Measurements from ENCODE around the gene ZNF407.
"Not testable (repeated sequence)": the region's sequence is repeated elsewhere in the genome, so short reads cannot be mapped to it uniquely, and the experiment has no call there.

Gene ZNF407

DNA sequence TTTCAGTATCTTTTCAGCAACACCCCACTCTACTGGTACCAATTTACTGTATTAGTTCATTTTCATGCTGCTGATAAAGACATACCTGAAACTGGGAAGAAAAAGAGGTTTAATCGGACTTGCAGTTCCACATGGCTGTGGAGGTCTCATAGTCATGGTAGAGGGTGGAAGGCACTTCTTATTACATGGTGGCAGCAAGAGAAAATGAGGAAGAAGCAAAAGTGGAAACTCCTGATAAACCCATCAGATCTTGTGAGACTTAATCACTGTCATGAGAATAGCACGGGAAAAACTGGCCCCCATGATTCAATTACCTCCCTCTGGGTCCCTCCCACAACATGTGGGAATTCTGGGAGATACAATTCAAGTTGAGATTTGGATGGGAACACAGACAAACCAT is 374.1 kb downstream of the ZNF407 start:
- not testable (repeated sequence) for H3K4me1 ChIP-seq (ENCODE audit: control insufficient read depth, low read depth, low read length); H3K27me3 ChIP-seq (ENCODE audit: control insufficient read depth, insufficient read depth, low read length); H3K4me3 ChIP-seq (ENCODE audit: low read length); H3K36me3 ChIP-seq (ENCODE audit: control insufficient read depth, low read depth, low read length); H3K27ac ChIP-seq (ENCODE audit: low read length); H3K9ac ChIP-seq (ENCODE audit: low read length); H3K9me3 ChIP-seq (ENCODE audit: control insufficient read depth, low read depth, low read length)

DNA sequence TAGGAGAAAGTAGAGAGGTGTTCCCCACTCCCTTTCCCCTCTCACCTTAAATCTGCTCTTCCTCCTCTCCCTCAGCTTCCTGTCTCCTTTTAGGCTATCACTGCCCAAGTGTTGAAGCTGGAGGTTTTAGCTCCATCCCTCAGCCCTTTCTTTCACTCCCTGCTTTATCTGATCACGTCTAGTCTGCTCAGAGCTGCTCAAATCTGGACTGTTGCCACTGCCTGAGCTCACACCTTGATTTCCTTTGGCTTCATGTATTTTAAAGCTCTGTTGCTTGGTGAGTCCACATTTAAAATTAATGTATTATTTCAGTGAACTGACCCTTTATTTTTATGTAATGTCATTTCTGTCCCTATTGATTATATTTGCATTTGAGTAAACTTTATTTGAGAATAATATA is 374.7 kb downstream of the ZNF407 start:
- H3K4me3 ChIP-seq (ENCODE audit: low read length) = no peak overlapping the region
- H3K27ac ChIP-seq (ENCODE audit: low read length) = no peak overlapping the region
- no peaks in the 10 kb centered on the region for H3K9me3 ChIP-seq (ENCODE audit: control insufficient read depth, low read depth, low read length)
- no peaks in the 10 kb centered on the region for H3K27me3 ChIP-seq (ENCODE audit: control insufficient read depth, insufficient read depth, low read length)
- H3K4me1 ChIP-seq (ENCODE audit: control insufficient read depth, low read depth, low read length) = no peaks in the 10 kb centered on the region
- H3K36me3 ChIP-seq (ENCODE audit: control insufficient read depth, low read depth, low read length) = no peaks in the 10 kb centered on the region
- H3K9ac ChIP-seq (ENCODE audit: low read length) = no peak overlapping the region

DNA sequence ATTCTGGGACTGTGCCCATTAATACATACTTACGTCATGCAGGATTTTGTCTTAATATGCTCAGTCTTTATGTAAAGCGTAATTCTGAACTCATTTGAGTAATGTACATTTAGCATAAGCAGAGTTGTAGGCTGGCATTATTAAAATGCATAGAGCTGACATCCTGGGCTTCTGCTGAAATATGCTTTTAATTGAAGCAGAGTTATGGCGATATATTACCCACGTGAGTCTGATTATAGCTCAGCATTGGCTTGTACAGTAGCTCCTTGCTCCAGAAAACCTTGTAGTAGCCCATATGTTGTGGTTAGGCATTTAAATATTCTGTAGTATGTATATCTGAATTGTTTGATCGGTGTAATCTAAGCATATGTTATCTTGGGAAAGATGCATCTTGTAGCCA is 377.3 kb downstream of the ZNF407 start:
- no peak overlapping the region for H3K27ac ChIP-seq (ENCODE audit: low read length)
- H3K4me3 ChIP-seq (ENCODE audit: low read length) = no peak overlapping the region
- H3K9me3 ChIP-seq (ENCODE audit: control insufficient read depth, low read depth, low read length) = no peaks in the 10 kb centered on the region
- no peaks in the 10 kb centered on the region for H3K36me3 ChIP-seq (ENCODE audit: control insufficient read depth, low read depth, low read length)
- H3K4me1 ChIP-seq (ENCODE audit: control insufficient read depth, low read depth, low read length) = no peaks in the 10 kb centered on the region
- H3K27me3 ChIP-seq (ENCODE audit: control insufficient read depth, insufficient read depth, low read length) = no peaks in the 10 kb centered on the region
- no peak overlapping the region for H3K9ac ChIP-seq (ENCODE audit: low read length)

DNA sequence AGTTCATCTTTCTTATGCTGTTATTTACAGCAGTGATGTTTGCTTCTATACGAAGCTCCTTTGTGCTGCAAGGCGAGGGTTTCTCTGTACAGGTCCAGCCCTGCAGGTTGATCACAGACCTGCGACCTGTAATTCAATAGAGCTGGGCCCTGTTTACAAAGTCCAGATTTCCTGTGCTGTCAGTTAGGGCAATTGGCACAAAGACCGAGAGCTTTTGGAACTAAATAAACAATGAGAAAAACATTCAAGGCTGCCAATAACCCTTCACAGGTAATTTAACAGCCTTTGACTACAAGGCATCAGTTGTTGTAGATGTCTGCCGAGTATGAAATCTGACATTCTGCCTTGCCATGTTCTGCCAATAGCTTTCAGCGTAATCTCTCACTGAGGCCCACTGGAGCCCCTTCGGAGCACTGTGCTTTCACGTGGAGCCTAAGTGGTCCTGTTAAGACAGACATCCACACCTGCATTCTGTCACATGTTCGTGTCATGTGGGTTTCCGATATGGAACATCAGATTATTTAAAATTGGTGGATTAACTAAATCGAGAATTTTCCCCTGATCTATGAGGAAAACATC is 378.8 kb downstream of the ZNF407 start:
- H3K4me1 ChIP-seq (ENCODE audit: control insufficient read depth, low read depth, low read length) = no peaks in the 10 kb centered on the region
- H3K27me3 ChIP-seq (ENCODE audit: control insufficient read depth, insufficient read depth, low read length) = no peaks in the 10 kb centered on the region
- H3K9ac ChIP-seq (ENCODE audit: low read length) = no peak overlapping the region
- H3K36me3 ChIP-seq (ENCODE audit: control insufficient read depth, low read depth, low read length) = no peaks in the 10 kb centered on the region
- H3K4me3 ChIP-seq (ENCODE audit: low read length) = no peak overlapping the region
- no peaks in the 10 kb centered on the region for H3K9me3 ChIP-seq (ENCODE audit: control insufficient read depth, low read depth, low read length)
- H3K27ac ChIP-seq (ENCODE audit: low read length) = no peak overlapping the region

DNA sequence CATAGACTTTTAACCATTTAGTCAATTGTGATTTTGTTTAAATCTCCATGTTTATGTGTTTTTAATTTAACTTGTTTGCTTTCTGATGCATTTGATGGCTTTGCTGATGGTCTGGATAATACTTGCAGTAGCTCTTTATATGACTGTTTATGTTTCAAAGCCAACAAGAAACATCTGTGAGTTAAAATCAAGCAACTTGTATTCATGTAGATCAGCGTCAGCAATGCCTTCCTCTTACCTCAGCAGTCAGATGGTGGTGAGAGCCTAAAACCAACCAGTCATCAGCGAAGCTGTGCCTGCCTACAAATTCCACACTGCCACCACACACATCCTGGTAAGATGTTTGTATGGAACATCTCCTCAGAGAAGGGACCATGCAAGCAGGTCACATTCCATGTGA is 379.4 kb downstream of the ZNF407 start:
- no peaks in the 10 kb centered on the region for H3K27me3 ChIP-seq (ENCODE audit: control insufficient read depth, insufficient read depth, low read length)
- H3K27ac ChIP-seq (ENCODE audit: low read length) = no peak overlapping the region
- no peak overlapping the region for H3K9ac ChIP-seq (ENCODE audit: low read length)
- H3K4me3 ChIP-seq (ENCODE audit: low read length) = no peak overlapping the region
- H3K36me3 ChIP-seq (ENCODE audit: control insufficient read depth, low read depth, low read length) = no peaks in the 10 kb centered on the region
- H3K9me3 ChIP-seq (ENCODE audit: control insufficient read depth, low read depth, low read length) = no peaks in the 10 kb centered on the region
- H3K4me1 ChIP-seq (ENCODE audit: control insufficient read depth, low read depth, low read length) = no peaks in the 10 kb centered on the region

DNA sequence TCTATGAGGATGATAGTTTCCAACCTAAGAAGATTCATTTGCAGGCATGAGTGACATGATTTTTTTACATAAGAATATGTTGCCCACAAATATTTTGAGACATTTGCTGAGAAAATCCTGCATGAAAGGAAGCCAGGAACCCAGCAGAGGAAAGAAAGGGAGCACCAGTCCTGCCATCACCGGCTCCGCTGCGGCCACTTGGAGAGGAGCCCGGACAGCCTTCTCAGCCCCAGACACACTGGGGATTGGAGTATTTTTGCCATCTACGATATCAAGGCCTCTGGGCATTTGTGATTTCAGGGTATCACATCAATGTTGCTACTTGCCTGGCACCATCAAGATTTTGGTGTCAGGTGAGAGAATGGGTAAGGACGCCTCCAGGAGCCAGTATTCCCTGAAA is 383.0 kb downstream of the ZNF407 start:
- Histone ChIP-seq H3K9ac (ENCODE audit: low read length) (no peak overlapping the region), H3K27ac (ENCODE audit: low read length) (no peak overlapping the region), H3K4me1 (ENCODE audit: control insufficient read depth, low read depth, low read length) (no peaks in the 10 kb centered on the region), H3K9me3 (ENCODE audit: control insufficient read depth, low read depth, low read length) (no peaks in the 10 kb centered on the region), H3K36me3 (ENCODE audit: control insufficient read depth, low read depth, low read length) (no peaks in the 10 kb centered on the region), H3K4me3 (ENCODE audit: low read length) (no peak overlapping the region), H3K27me3 (ENCODE audit: control insufficient read depth, insufficient read depth, low read length) (no peaks in the 10 kb centered on the region)

DNA sequence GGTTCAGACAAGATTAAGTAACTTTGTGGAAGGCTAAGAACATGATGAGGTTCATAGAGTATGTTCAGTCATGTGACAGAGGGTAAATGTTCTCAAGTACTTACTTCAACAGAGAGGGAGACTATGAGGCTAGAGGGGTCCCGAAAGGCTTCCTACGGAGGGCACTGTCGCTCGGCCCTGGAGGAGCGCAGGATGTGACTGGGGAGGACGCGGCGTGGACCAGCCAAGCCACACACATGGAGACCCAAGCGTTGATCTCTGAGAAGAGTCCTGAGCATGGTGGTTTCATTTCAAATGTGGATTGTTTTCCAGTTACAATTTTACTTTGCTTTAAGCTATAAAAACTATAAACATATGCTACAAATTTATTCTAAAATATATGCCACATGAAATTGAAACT is 383.8 kb downstream of the ZNF407 start:
- Histone ChIP-seq H3K27me3 (ENCODE audit: control insufficient read depth, insufficient read depth, low read length) (no peaks in the 10 kb centered on the region), H3K4me1 (ENCODE audit: control insufficient read depth, low read depth, low read length) (no peaks in the 10 kb centered on the region), H3K27ac (ENCODE audit: low read length) (no peak overlapping the region), H3K4me3 (ENCODE audit: low read length) (no peak overlapping the region), H3K9me3 (ENCODE audit: control insufficient read depth, low read depth, low read length) (no peaks in the 10 kb centered on the region), H3K36me3 (ENCODE audit: control insufficient read depth, low read depth, low read length) (no peaks in the 10 kb centered on the region), H3K9ac (ENCODE audit: low read length) (no peak overlapping the region)

DNA sequence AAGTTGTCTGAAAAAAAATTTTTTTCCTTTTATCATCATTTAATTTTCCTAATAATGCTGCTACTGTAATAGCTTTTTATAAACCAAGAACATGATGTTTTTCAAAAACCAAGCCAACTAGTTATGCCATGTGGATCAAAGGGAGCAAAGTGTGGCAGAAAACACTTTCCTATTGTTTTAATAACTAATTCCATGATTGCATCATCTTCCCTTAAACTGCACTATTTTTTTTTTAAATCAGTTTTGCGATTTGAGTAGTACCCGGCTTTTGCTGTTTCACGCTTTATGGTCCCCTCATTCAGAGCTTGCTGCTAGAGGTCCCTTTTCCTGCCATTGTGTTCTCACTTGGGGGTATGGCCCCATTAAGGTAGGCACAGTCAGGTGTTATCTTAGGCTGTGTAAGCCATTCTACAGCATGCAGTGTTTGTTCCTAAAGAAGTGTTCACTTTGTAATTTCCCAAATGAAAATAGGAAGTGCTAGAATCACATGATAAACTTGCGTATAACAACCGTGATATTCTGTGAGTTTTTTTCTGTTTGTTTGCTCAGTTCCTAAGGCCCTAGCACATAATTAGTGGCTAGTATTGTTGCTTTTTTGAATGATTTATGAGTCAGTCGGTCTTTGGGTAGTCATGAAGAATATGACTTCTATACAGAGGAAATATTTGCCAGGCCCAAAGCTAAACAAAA is 385.4 kb downstream of the ZNF407 start:
- no peaks in the 10 kb centered on the region for H3K4me1 ChIP-seq (ENCODE audit: control insufficient read depth, low read depth, low read length)
- no peaks in the 10 kb centered on the region for H3K36me3 ChIP-seq (ENCODE audit: control insufficient read depth, low read depth, low read length)
- H3K9me3 ChIP-seq (ENCODE audit: control insufficient read depth, low read depth, low read length) = no peaks in the 10 kb centered on the region
- H3K27me3 ChIP-seq (ENCODE audit: control insufficient read depth, insufficient read depth, low read length) = no peaks in the 10 kb centered on the region
- H3K9ac ChIP-seq (ENCODE audit: low read length) = no peak overlapping the region
- no peak overlapping the region for H3K27ac ChIP-seq (ENCODE audit: low read length)
- H3K4me3 ChIP-seq (ENCODE audit: low read length) = no peak overlapping the region

DNA sequence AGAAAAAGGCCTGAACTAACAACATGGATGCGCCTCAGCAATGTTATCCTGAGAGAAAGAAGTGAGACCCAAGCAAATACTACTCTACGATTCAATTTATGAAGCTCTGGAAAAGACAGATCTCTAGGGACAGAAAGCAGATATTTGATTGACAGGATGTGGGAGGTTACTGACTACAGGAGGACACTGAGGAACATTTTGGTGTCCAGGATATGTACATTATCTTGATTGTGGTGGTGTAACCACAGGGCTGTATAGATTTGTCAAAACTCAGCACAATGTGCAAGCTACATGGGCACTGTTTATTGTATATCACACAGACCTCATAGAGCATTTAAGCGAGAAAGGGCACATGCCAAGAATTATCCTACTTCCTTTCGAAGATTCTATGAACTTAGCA is 391.5 kb downstream of the ZNF407 start:
- no peak overlapping the region for H3K27ac ChIP-seq (ENCODE audit: low read length)
- H3K36me3 ChIP-seq (ENCODE audit: control insufficient read depth, low read depth, low read length) = no peaks in the 10 kb centered on the region
- no peak overlapping the region for H3K9ac ChIP-seq (ENCODE audit: low read length)
- no peaks in the 10 kb centered on the region for H3K9me3 ChIP-seq (ENCODE audit: control insufficient read depth, low read depth, low read length)
- H3K27me3 ChIP-seq (ENCODE audit: control insufficient read depth, insufficient read depth, low read length) = no peaks in the 10 kb centered on the region
- peaks cover 9% of the 10 kb centered on the region for H3K4me1 ChIP-seq (ENCODE audit: control insufficient read depth, low read depth, low read length)
- H3K4me3 ChIP-seq (ENCODE audit: low read length) = no peak overlapping the region

DNA sequence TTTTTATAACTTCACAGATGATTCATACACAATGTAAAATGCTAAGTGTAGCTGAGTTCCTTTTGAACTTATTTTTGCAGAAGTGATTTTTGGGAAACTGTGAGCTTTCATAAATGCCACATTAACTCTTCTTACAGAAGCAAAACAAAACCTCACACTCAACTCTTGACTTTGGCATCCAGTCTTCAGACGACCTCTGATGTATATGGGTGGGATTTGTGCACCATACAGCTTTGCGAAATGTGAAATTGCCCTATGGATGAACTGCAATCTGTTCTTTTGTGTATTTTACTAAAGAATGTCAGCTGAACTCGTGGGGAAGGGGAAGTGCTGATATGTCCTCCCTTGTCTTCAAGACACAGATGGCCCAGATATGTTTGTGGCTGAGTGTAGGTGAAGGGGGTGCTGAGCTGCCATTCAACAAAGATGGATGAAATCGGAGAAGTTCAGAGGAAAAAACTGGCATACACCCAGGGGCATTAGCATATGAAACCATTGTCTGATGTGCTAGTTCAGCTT is 393.0 kb downstream of the ZNF407 start:
- Histone ChIP-seq H3K27ac (ENCODE audit: low read length) (no peak overlapping the region), H3K4me3 (ENCODE audit: low read length) (no peak overlapping the region), H3K9ac (ENCODE audit: low read length) (no peak overlapping the region)

DNA sequence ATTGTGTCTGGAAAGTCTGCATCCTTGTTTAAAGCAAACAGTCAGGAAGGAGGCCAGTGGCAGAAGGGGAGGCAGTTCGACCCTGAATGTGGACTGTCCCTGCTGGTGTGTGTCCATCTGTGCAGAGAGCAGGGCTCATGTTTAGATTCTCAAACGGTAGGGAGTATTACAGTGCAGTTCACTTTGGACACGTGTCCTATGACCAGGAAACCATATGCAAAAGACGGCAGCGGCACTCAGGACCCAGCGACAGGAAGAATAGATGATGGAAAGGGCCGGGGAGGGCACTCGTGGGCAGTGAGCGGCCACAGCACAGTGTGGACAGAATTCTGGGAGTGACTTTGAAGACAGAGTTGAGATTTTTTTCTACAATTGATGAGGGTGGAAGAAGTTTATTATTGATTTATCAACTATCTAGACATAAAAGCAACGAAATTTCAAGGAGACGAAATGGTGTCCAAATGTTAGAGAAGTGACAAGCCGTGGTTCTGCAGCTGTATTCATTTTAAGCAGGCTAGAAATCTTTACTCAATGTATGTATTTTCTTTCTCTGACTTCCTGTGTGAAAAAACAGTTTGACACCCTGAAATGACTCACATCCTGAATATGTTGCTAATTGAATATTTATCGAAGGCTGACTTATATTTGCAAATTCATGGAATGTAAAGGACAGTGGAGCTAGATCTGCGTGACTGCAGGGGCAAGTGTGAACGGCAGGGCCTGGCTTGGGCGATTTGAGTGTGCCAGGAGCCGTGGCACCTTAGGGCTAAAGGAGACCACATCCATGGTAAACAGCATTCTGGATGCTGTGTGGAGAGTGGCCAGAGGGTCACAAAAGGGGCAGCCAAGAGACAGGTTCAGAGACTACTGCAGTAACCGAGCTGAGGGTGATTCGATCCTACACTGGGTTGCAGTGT is 397.1 kb downstream of the ZNF407 start:
- H3K9me3 ChIP-seq (ENCODE audit: control insufficient read depth, low read depth, low read length) = no peaks in the 10 kb centered on the region
- no peaks in the 10 kb centered on the region for H3K27me3 ChIP-seq (ENCODE audit: control insufficient read depth, insufficient read depth, low read length)
- H3K9ac ChIP-seq (ENCODE audit: low read length) = no peak overlapping the region
- H3K36me3 ChIP-seq (ENCODE audit: control insufficient read depth, low read depth, low read length) = no peaks in the 10 kb centered on the region
- no peak overlapping the region for H3K27ac ChIP-seq (ENCODE audit: low read length)
- H3K4me3 ChIP-seq (ENCODE audit: low read length) = no peak overlapping the region
- peaks cover 9% of the 10 kb centered on the region for H3K4me1 ChIP-seq (ENCODE audit: control insufficient read depth, low read depth, low read length)

More for the DNA sequence above, 393.0 kb downstream of the ZNF407 start:
- H3K27me3 ChIP-seq (ENCODE audit: control insufficient read depth, insufficient read depth, low read length) = no peaks in the 10 kb centered on the region
- no peaks in the 10 kb centered on the region for H3K36me3 ChIP-seq (ENCODE audit: control insufficient read depth, low read depth, low read length)
- peaks cover 9% of the 10 kb centered on the region for H3K4me1 ChIP-seq (ENCODE audit: control insufficient read depth, low read depth, low read length)
- H3K9me3 ChIP-seq (ENCODE audit: control insufficient read depth, low read depth, low read length) = no peaks in the 10 kb centered on the region

All from iPS-18a (cell line).